CD4-positive, alpha-beta T cell (primary cell): Measurements from ENCODE around the gene CBARP. TPM values are rescaled to one million over a fixed set of nuclear protein-coding genes. Genes with fewer than 3 reads are reported as not detected.

Source experiments
- ATAC-seq: fragments of 200-7000 bp; cut with Tn5 transposase; one replicate; pipeline ENCODE4 v1.10.0; 2022; ENCODE audit warnings: mild to moderate bottlenecking; ENCODE audit not compliant: poor library complexity
- CTCF ChIA-PET: fragments of 350-600 bp; sonication (Branson Sonifier 250); formaldehyde crosslinking; loops from one replicate; lab custom pipeline; 2021; ENCODE audit warnings: antibody characterized with exemption, inconsistent platforms; lab: Charles Lee
- POLR2A ChIA-PET: fragments of 350-600 bp; sonication (Branson Sonifier 250); formaldehyde crosslinking; loops from one replicate; lab custom pipeline; 2021; ENCODE audit warnings: antibody characterized with exemption, inconsistent platforms; lab: Charles Lee
- DNase-seq, 14 experiments: peaks; one replicate each; pipeline ENCODE4 v3.0.0-alpha.2; 2013 to 2020; ENCODE audit warnings: mixed read lengths in 2 of 14
- H3K27ac ChIP-seq, 2 donors: one replicate each; pipeline versions ENCODE4 v1.5.1 to v1.7.0; 2013; ENCODE audit warnings: low read length in 2 of 2, low read depth in 1 of 2, mild to moderate bottlenecking in 1 of 2
- H3K27me3 ChIP-seq, 2 experiments: 1 replicate in 1 of 2; 2 replicates in 1 of 2; pipeline versions ENCODE4 v1.6.1 to v1.7.0; 2013; ENCODE audit warnings: low read length in 2 of 2, control low read depth in 1 of 2, mild to moderate bottlenecking in 1 of 2, moderate library complexity in 1 of 2; ENCODE audit not compliant: insufficient read depth in 2 of 2, control insufficient read depth in 1 of 2
- H3K36me3 ChIP-seq: one replicate; pipeline ENCODE4 v1.6.1; 2013; ENCODE audit warnings: low read length, control low read depth; ENCODE audit not compliant: insufficient read depth
- H3K4me1 ChIP-seq: one replicate; pipeline ENCODE4 v1.6.1; 2013; ENCODE audit warnings: low read length, control low read depth; ENCODE audit not compliant: insufficient read depth
- H3K4me3 ChIP-seq: one replicate; pipeline ENCODE4 v1.5.1; 2013; ENCODE audit warnings: mild to moderate bottlenecking, low read length, moderate library complexity
- H3K9me3 ChIP-seq, 2 experiments: 1 replicate in 1 of 2; 2 replicates in 1 of 2; pipeline versions ENCODE4 v1.6.1 to v1.7.0; 2013; ENCODE audit warnings: low read length in 2 of 2, mild to moderate bottlenecking in 2 of 2, control low read depth in 1 of 2, moderate library complexity in 1 of 2; ENCODE audit not compliant: control insufficient read depth in 1 of 2, insufficient read depth in 1 of 2
- H3K27ac Mint-ChIP-seq: one replicate; pipeline ENCODE4 v1.8.0; 2020; ENCODE audit warnings: mixed read lengths
- H3K27me3 Mint-ChIP-seq: one replicate; pipeline ENCODE4 v1.8.0; 2021; ENCODE audit warnings: mixed read lengths
- H3K36me3 Mint-ChIP-seq: one replicate; pipeline ENCODE4 v1.8.0; 2021; ENCODE audit warnings: low read depth, mixed read lengths
- H3K4me1 Mint-ChIP-seq: one replicate; pipeline ENCODE4 v1.8.0; 2021; ENCODE audit warnings: low read depth, mixed read lengths
- H3K4me3 Mint-ChIP-seq: one replicate; pipeline ENCODE4 v1.8.0; 2020; ENCODE audit warnings: mild to moderate bottlenecking, mixed read lengths
- H3K9me3 Mint-ChIP-seq: one replicate; pipeline ENCODE4 v1.8.0; 2020; ENCODE audit warnings: mixed read lengths
- CTCF ChIP-seq: fragments of 200-600 bp; IDR thresholded peaks from one replicate; pipeline ENCODE4 v1.8.0; 2022; ENCODE audit warnings: antibody characterized with exemption, mild to moderate bottlenecking
- intact Hi-C, 2 experiments: fragments of 100-400 bp; cut with DNase I in 1 of 2; cut with micrococcal nuclease in 1 of 2; formaldehyde crosslinking; loops; one replicate each; pipeline versions ENCODE4 v1.15.1 to v1.9.0; 2023 to 2025; cut with DNase I, micrococcal nuclease
- total RNA-seq, 174 experiments: library from RNA in 2 of 174; stranded (reverse) in 2 of 174; gene quantifications; one replicate each; pipeline ENCODE4 v1.2.3 and lab custom pipeline; 2021 to 2026

CBARP gene
- total RNA-seq, 2 experiments from 2014 or later = 0.22 TPM; not detected in 1

GRCh38 chr19:1268226-1269064 lies 30.6 kb upstream of the CBARP start:
- Mint-ChIP-seq H3K4me3 (peak overlapping the region; percentile 89), H3K27me3 (no peaks in the 10 kb centered on the region), H3K36me3 (peaks cover 44% of the 10 kb centered on the region), H3K27ac (peak overlapping the region; percentile 88), H3K4me1 (peaks cover 62% of the 10 kb centered on the region), H3K9me3 (no peaks in the 10 kb centered on the region)
- H3K36me3 ChIP-seq = peaks cover 38% of the 10 kb centered on the region
- H3K27ac ChIP-seq = peak overlapping the region; percentile 66 to 78
- ATAC-seq (no peak), DNase-seq (peak in 1 of 14 experiments; percentile 69)
- H3K4me3 ChIP-seq = peak overlapping the region; percentile 25
- H3K9me3 ChIP-seq = no peaks in the 10 kb centered on the region
- ChIA-PET CTCF (interaction anchor here (1.0 to 11.0 kb wide), 3 partner anchors 16 to 135 kb away, joined by 3 to 255 read pairs (median 6); no protein-coding TSS in a partner anchor), POLR2A (interaction anchor here (0.6 to 10.3 kb wide), 75 partner anchors 9 to 1790 kb away, joined by 3 to 476 read pairs (median 5); partner anchors contain the start of genes ABCA7, ARHGAP45, ATP5F1D and CBARP)
- H3K4me1 ChIP-seq = peaks cover 80% of the 10 kb centered on the region
- TF ChIP-seq CTCF = no peak
- intact Hi-C loops = loop anchor here in 1 of 2 experiments (1.0 kb wide), 1 partner anchor 9 kb away; no protein-coding TSS in a partner anchor
- no peaks in the 10 kb centered on the region for H3K27me3 ChIP-seq

GRCh38 chr19:1267477-1268225 lies 29.8 kb upstream of the CBARP start:
- ChIA-PET POLR2A (interaction anchor here (1.6 to 10.3 kb wide), 4 partner anchors 15 to 24 kb away, joined by 14 to 476 read pairs (median 107); partner anchors contain the start of gene ATP5F1D), CTCF (interaction anchor here (1.2 to 11.0 kb wide), 4 partner anchors 19 to 154 kb away, joined by 3 to 255 read pairs (median 8); no protein-coding TSS in a partner anchor)
- Histone ChIP-seq H3K4me3 (peak overlapping the region; percentile 24), H3K4me1 (peaks cover 79% of the 10 kb centered on the region), H3K27me3 (no peaks in the 10 kb centered on the region), H3K9me3 (no peaks in the 10 kb centered on the region), H3K27ac (no peak overlapping the region), H3K36me3 (peaks cover 30% of the 10 kb centered on the region)
- no peak for ATAC-seq
- Mint-ChIP-seq H3K27ac (peak overlapping the region; percentile 88), H3K9me3 (no peaks in the 10 kb centered on the region), H3K4me1 (peaks cover 59% of the 10 kb centered on the region), H3K27me3 (no peaks in the 10 kb centered on the region), H3K36me3 (peaks cover 37% of the 10 kb centered on the region), H3K4me3 (peak overlapping the region; percentile 89)
- no peak for TF ChIP-seq CTCF
- intact Hi-C loops = loop anchor here in 1 of 2 experiments (1.0 kb wide), 2 partner anchors 18 to 23 kb away; no protein-coding TSS in a partner anchor
- peak in 4 of 14 experiments; percentile 45 to 71 (median 55) for DNase-seq
